Tibial nerve (tissue), 4 donors: ENCODE measurements around the gene FRMD6. TPM values are rescaled to one million over a fixed set of nuclear protein-coding genes. Genes with fewer than 3 reads are reported as not detected.

ENCODE experiments used
- DNase-seq, 2 donors: peaks; one replicate each; pipeline ENCODE4 v3.0.0-alpha.2; 2019; ENCODE audit warnings: low spot score in 2 of 2
- H3K27ac ChIP-seq, 4 donors: fragments of 200-600 bp; sonication (generic) in 3 of 4; one replicate each; pipeline ENCODE4 v1.5.1; 2017 to 2019; ENCODE audit warnings: mild to moderate bottlenecking in 1 of 4
- H3K27me3 ChIP-seq, 2 donors: fragments of 200-600 bp; sonication (generic) in 1 of 2; one replicate each; pipeline versions ENCODE4 v1.5.1 to v1.6.0; 2017 to 2019
- H3K36me3 ChIP-seq, 3 donors: fragments of 200-600 bp; sonication (generic); one replicate each; pipeline ENCODE4 v1.5.1; 2018 to 2019
- H3K4me1 ChIP-seq, 4 donors: fragments of 200-600 bp; sonication (generic) in 3 of 4; one replicate each; pipeline ENCODE4 v1.5.1; 2017 to 2019
- H3K4me3 ChIP-seq, 4 donors: fragments of 200-600 bp; sonication (generic) in 3 of 4; one replicate each; pipeline ENCODE4 v1.5.1; 2017 to 2019; ENCODE audit warnings: mild to moderate bottlenecking in 1 of 4, moderate library complexity in 1 of 4
- H3K9me3 ChIP-seq, 4 donors: fragments of 200-600 bp; sonication (generic) in 3 of 4; one replicate each; pipeline ENCODE4 v1.5.1; 2017 to 2019
- EP300 ChIP-seq, 2 donors: sonication (generic); formaldehyde crosslinking; IDR thresholded peaks; one replicate each; pipeline ENCODE4 v1.6.1; 2017; ENCODE audit warnings: antibody characterized with exemption in 2 of 2, mild to moderate bottlenecking in 1 of 2
- POLR2A ChIP-seq, 2 donors: fragments of 450-650 bp; IDR thresholded peaks; one replicate each; pipeline ENCODE4 v1.6.1; 2017; ENCODE audit warnings: antibody characterized with exemption in 2 of 2, mild to moderate bottlenecking in 2 of 2, moderate library complexity in 2 of 2
- WGBS, 2 donors: methylation state at CpG; one replicate each; pipeline ENCODE4 v1.1.5; 2018; 5-methylcytosine and 5-hydroxymethylcytosine counted together
- small RNA-seq: library from RNA; depleted of rRNA; stranded (forward); fragments of <200 nt; gene quantifications from one replicate; pipeline ENCODE3, GENCODE V24; 2016
- total RNA-seq, 4 donors: library from RNA; depleted of rRNA; stranded (reverse); fragments of >200 nt; gene quantifications; one replicate each; pipeline ENCODE4 v1.1.0, GENCODE V29; 2016
- TF ChIP-seq, protein P1 (sequence below), 5 experiments: fragments of 200-600 bp in 3 of 5; fragments of 450-650 bp in 2 of 5; sonication (generic) in 3 of 5; IDR thresholded peaks; one replicate each; pipeline ENCODE4 v1.5.1; 2016 to 2019; ENCODE audit warnings: antibody characterized with exemption in 5 of 5, mild to moderate bottlenecking in 3 of 5, moderate library complexity in 2 of 5

The FRMD6 gene
- total RNA-seq, 4 donors from 2014 or later, result 31.6 to 52.4 (median 44.9) TPM

DNA sequence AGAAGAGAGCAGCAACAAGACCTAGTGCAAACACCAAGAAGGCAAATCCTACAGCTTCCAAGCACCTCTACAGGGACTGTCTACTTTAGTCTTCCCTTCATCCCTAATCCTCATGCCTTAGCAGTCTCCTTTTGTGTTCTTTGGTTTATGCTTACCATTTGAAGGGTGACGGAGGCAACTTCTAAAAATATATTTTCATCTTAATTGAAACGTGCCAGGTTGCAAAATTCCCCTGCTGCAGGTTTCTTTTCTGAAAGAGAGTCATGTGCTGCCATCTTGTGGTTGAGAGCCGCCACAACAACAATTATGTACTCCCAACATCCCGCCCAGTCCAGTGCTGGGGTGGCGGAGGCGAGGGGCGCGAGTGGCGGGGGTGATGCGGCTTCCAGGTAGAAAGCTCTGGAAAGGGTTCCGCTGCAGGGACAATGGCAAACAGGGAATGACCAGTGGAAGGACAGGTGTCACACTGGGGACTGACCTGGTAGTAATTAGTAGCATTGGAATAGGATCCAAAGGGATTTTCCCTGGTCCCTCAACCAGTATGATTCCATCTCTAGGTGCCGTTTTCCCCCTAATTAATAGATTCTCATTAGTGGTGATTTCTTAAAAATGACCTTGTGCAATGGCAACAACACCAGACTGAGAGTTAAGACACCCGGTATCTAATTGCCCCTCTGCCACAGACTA is 128.4 kb downstream of the FRMD6 start:
- peak; percentile 62 to 88 for DNase-seq

More for the DNA sequence above, 128.4 kb downstream of the FRMD6 start:
- TF ChIP-seq EP300 (IDR thresholded peaks at IDR 0.05), result peak in 1 of 2 donors; percentile 14
- TF ChIP-seq, protein P1, sequence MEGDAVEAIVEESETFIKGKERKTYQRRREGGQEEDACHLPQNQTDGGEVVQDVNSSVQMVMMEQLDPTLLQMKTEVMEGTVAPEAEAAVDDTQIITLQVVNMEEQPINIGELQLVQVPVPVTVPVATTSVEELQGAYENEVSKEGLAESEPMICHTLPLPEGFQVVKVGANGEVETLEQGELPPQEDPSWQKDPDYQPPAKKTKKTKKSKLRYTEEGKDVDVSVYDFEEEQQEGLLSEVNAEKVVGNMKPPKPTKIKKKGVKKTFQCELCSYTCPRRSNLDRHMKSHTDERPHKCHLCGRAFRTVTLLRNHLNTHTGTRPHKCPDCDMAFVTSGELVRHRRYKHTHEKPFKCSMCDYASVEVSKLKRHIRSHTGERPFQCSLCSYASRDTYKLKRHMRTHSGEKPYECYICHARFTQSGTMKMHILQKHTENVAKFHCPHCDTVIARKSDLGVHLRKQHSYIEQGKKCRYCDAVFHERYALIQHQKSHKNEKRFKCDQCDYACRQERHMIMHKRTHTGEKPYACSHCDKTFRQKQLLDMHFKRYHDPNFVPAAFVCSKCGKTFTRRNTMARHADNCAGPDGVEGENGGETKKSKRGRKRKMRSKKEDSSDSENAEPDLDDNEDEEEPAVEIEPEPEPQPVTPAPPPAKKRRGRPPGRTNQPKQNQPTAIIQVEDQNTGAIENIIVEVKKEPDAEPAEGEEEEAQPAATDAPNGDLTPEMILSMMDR (IDR thresholded peaks at IDR 0.05), result peak; percentile 78 to 88 (median 81)
- no peak for TF ChIP-seq POLR2A (IDR thresholded peaks at IDR 0.05)
- Histone ChIP-seq H3K9me3 (peaks cover 0 to under 1% (median 0%) of the 10 kb centered on the region in 4 donors), H3K4me3 (peak overlapping the region in 1 of 4 donors; percentile 22), H3K36me3 (no peaks in the 10 kb centered on the region), H3K4me1 (peaks cover 0 to 23% (median 4%) of the 10 kb centered on the region in 4 donors), H3K27me3 (no peaks in the 10 kb centered on the region), H3K27ac (no peak overlapping the region)
- WGBS, 2 donors, result 10% methylated on average over 13 of the region's 13 CpGs

Small RNA genes lying within 50 kb of the gene (small RNA-seq; reads per million reads assigned to genes)
- gene OR7E159P, result not detected
- not detected for gene RNA5SP385
- gene RNU6-301P, result not detected

Other genes with a start within 250 kb of the FRMD6 start
- gene GNG2, start 208.7 kb downstream of the FRMD6 start, total RNA-seq, result 100 to 1,000 TPM in 1 of 4 donors, 10 to 100 TPM in 3; 54.3 to 121 (median 73.3) TPM